Gastroesophageal sphincter (tissue), 4 donors: Measurements from ENCODE around the gene HDAC4. TPM values are rescaled to one million over a fixed set of nuclear protein-coding genes. Genes with fewer than 3 reads are reported as not detected.

Experiments
- ATAC-seq: fragments of 150-250 bp; one replicate; pipeline ENCODE4 v1.9.1; 2016; ENCODE audit warnings: mild to moderate bottlenecking, moderate library complexity
- H3K27ac ChIP-seq, 4 donors: fragments of 200-600 bp; sonication (generic) in 3 of 4; 1 replicate in 3 of 4; 2 replicates in 1 of 4; pipeline ENCODE4 v1.5.1; 2016 to 2019
- H3K27me3 ChIP-seq: fragments of 200-600 bp; sonication (generic); one replicate; pipeline ENCODE4 v1.5.1; 2019
- H3K36me3 ChIP-seq, 2 donors: fragments of 200-600 bp; sonication (generic); one replicate each; pipeline ENCODE4 v1.5.1; 2019; ENCODE audit warnings: control low read depth in 1 of 2
- H3K4me1 ChIP-seq, 3 donors: fragments of 200-600 bp; sonication (generic); 1 replicate in 2 of 3; 2 replicates in 1 of 3; pipeline ENCODE4 v1.5.1; 2016 to 2019; ENCODE audit warnings: control low read depth in 2 of 3
- H3K4me3 ChIP-seq, 2 donors: fragments of 200-600 bp; sonication (generic); one replicate each; pipeline ENCODE4 v1.5.1; 2019; ENCODE audit warnings: mild to moderate bottlenecking in 1 of 2, moderate library complexity in 1 of 2
- H3K9me3 ChIP-seq, 3 donors: fragments of 200-600 bp; sonication (generic); one replicate each; pipeline ENCODE4 v1.5.1; 2017 to 2019; ENCODE audit warnings: control low read depth in 2 of 3
- EP300 ChIP-seq: sonication (generic); formaldehyde crosslinking; IDR thresholded peaks from one replicate; pipeline ENCODE4 v1.6.1; 2017; ENCODE audit warnings: antibody characterized with exemption, mild to moderate bottlenecking
- POLR2A ChIP-seq, 2 donors: fragments of 450-650 bp; IDR thresholded peaks; one replicate each; pipeline ENCODE4 v1.6.1; 2017; ENCODE audit warnings: antibody characterized with exemption in 2 of 2, mild to moderate bottlenecking in 2 of 2, moderate library complexity in 1 of 2
- POLR2AphosphoS5 ChIP-seq: sonication (generic); formaldehyde crosslinking; IDR thresholded peaks from one replicate; pipeline ENCODE4 v1.6.1; 2017; ENCODE audit warnings: antibody characterized with exemption
- WGBS, 2 donors: methylation state at CpG; one replicate each; pipeline ENCODE4 v1.1.5; 2018; ENCODE audit warnings: low coverage in 1 of 2; 5-methylcytosine and 5-hydroxymethylcytosine counted together
- total RNA-seq, 4 donors: library from RNA; depleted of rRNA; stranded (reverse); fragments of >200 nt; gene quantifications; one replicate each; pipeline ENCODE4 v1.1.0, GENCODE V29; 2016
- TF ChIP-seq, protein P1 (sequence below), 4 experiments: fragments of 200-600 bp in 2 of 4; fragments of 450-650 bp in 2 of 4; sonication (generic) in 1 of 4; IDR thresholded peaks; one replicate each; pipeline ENCODE4 v1.5.1; 2017 to 2019; ENCODE audit warnings: antibody characterized with exemption in 4 of 4, mild to moderate bottlenecking in 2 of 4, moderate library complexity in 2 of 4

Gene HDAC4
- total RNA-seq, 4 donors from 2014 or later, result 41.3 to 104 (median 85.8) TPM

- TF ChIP-seq POLR2AphosphoS5 (no peak), EP300 (no peak), POLR2A (IDR thresholded peaks at IDR 0.05) (no peak)
- TF ChIP-seq, protein P1, sequence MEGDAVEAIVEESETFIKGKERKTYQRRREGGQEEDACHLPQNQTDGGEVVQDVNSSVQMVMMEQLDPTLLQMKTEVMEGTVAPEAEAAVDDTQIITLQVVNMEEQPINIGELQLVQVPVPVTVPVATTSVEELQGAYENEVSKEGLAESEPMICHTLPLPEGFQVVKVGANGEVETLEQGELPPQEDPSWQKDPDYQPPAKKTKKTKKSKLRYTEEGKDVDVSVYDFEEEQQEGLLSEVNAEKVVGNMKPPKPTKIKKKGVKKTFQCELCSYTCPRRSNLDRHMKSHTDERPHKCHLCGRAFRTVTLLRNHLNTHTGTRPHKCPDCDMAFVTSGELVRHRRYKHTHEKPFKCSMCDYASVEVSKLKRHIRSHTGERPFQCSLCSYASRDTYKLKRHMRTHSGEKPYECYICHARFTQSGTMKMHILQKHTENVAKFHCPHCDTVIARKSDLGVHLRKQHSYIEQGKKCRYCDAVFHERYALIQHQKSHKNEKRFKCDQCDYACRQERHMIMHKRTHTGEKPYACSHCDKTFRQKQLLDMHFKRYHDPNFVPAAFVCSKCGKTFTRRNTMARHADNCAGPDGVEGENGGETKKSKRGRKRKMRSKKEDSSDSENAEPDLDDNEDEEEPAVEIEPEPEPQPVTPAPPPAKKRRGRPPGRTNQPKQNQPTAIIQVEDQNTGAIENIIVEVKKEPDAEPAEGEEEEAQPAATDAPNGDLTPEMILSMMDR (IDR thresholded peaks at IDR 0.05), result no peak
- no peak overlapping the region for H3K27ac ChIP-seq
- peaks cover 0 to 22% (median 3%) of the 10 kb centered on the region in 3 donors for H3K4me1 ChIP-seq
- H3K4me3 ChIP-seq, result no peak overlapping the region
- no peak for ATAC-seq
- 62 to 89% methylated on average over 4 to 9 of the region's 19 CpGs for WGBS, 2 donors
- peaks cover 0 to 23% (median 0%) of the 10 kb centered on the region in 3 donors for H3K9me3 ChIP-seq
- no peaks in the 10 kb centered on the region for H3K36me3 ChIP-seq
- peaks cover 20% of the 10 kb centered on the region for H3K27me3 ChIP-seq
Measured at GRCh38 chr2:239004274-239005015, 396.4 kb downstream of the HDAC4 start.

- TF ChIP-seq POLR2AphosphoS5, result no peak
- TF ChIP-seq, protein P1 (IDR thresholded peaks at IDR 0.05), result no peak
- no peak for TF ChIP-seq EP300
- TF ChIP-seq POLR2A (IDR thresholded peaks at IDR 0.05), result no peak
- WGBS, 2 donors, result 54 to 71% methylated on average over 8 to 13 of the region's 25 CpGs
- H3K27me3 ChIP-seq, result peaks cover 15% of the 10 kb centered on the region
- peak overlapping the region in 1 of 2 donors; percentile 32 for H3K4me3 ChIP-seq
- ATAC-seq, result no peak
- peaks cover 0 to 26% (median 3%) of the 10 kb centered on the region in 3 donors for H3K4me1 ChIP-seq
- peak overlapping the region in 1 of 4 donors; percentile 79 for H3K27ac ChIP-seq
- H3K36me3 ChIP-seq, result no peaks in the 10 kb centered on the region
- H3K9me3 ChIP-seq, result peaks cover 0 to 23% (median 0%) of the 10 kb centered on the region in 3 donors
Measured at GRCh38 chr2:239003624-239004273, 397.1 kb downstream of the HDAC4 start.

DNA sequence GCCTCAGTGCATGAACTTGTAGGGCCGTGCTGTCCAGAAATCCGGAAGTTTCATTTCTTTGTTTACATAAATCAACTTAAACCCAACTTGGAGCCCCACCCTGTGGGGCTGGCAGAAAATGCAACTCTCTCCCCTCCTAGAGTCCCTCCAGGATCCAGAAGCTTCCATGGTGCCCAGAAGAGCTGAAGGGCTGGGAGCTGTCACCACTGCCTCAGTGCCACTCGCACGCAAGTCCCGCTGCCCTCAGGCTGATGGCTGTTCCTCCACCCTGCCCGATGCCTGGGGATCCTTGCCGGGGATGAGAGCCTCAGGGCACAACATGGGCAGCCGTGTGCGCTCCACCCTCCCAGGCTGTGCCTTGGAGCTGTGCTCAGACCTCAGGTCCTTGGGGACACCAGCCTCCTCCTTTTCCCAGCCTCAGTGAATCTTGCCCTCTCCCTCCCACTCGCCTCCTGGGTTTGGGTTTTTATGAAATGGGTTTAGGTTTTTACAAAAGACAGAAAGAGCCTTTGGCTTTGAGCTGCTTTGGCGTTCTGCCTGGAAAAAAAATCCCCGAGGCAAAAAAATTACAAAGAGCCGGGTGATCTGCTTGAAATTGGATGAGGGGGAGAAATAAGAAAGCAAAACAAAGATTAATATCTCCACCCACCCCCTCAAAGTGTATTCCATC lies 397.7 kb downstream of the HDAC4 start:
- Histone ChIP-seq H3K9me3 (peaks cover 0 to 23% (median 0%) of the 10 kb centered on the region in 3 donors), H3K27me3 (peaks cover 15% of the 10 kb centered on the region), H3K4me3 (peak overlapping the region; percentile 10 to 32), H3K4me1 (peaks cover 0 to 26% (median 3%) of the 10 kb centered on the region in 3 donors), H3K36me3 (no peaks in the 10 kb centered on the region), H3K27ac (peak overlapping the region in 3 of 4 donors; percentile 49 to 79 (median 57))
- peak; percentile 29 for ATAC-seq
- TF ChIP-seq EP300, result no peak
- TF ChIP-seq, protein P1 (IDR thresholded peaks at IDR 0.05), result peak in 1 of 4 experiments; percentile 53
- 11 to 17% methylated on average over 3 to 6 of the region's 13 CpGs for WGBS, 2 donors

- TF ChIP-seq POLR2A (IDR thresholded peaks at IDR 0.05), result no peak
- TF ChIP-seq, protein P1 (IDR thresholded peaks at IDR 0.05), result no peak
- TF ChIP-seq EP300, result no peak
- no peak for TF ChIP-seq POLR2AphosphoS5
- peak; percentile 19 for ATAC-seq
- 25 to 33% methylated on average over 4 to 7 of the region's 8 CpGs for WGBS, 2 donors
- Histone ChIP-seq H3K9me3 (peaks cover 0 to 23% (median 0%) of the 10 kb centered on the region in 3 donors), H3K4me1 (peaks cover 0 to 26% (median 3%) of the 10 kb centered on the region in 3 donors), H3K36me3 (no peaks in the 10 kb centered on the region), H3K4me3 (peak overlapping the region in 1 of 2 donors; percentile 32), H3K27me3 (peaks cover 15% of the 10 kb centered on the region), H3K27ac (peak overlapping the region in 3 of 4 donors; percentile 49 to 79 (median 57))
Measured at GRCh38 chr2:239002591-239002953, 398.2 kb downstream of the HDAC4 start.
